H1 (cell line): Measurements from ENCODE around the gene STXBP5L. TPM values are rescaled to one million over a fixed set of nuclear protein-coding genes. Genes with fewer than 3 reads are reported as not detected.

ENCODE experiments used
- BACH1 ChIP-seq: IDR thresholded peaks from 2 replicates; pipeline ENCODE4 v1.6.1; 2012; ENCODE audit warnings: low read length, improper control_type of control experiment
- CBX5 ChIP-seq: fragments of 300-800, 300-1000 bp; sonication (generic); IDR thresholded peaks from 2 replicates; pipeline ENCODE4 v1.7.1; 2016; ENCODE audit warnings: antibody characterized with exemption, low read length, low read depth
- CBX8 ChIP-seq: fragments of 300-800, 300-1000 bp; sonication (generic); IDR thresholded peaks from 2 replicates; pipeline ENCODE4 v1.7.1; 2016; ENCODE audit warnings: low read depth, low read length, borderline replicate concordance
- CEBPB ChIP-seq: IDR thresholded peaks from 2 replicates; pipeline ENCODE4 v1.6.1; 2012; ENCODE audit warnings: low read depth, low read length
- CREB1 ChIP-seq: IDR thresholded peaks from 2 replicates; pipeline ENCODE4 v1.6.1; 2012; ENCODE audit warnings: inconsistent platforms
- EZH2 ChIP-seq: fragments of 200-600 bp; sonication (generic); IDR thresholded peaks from 2 replicates; pipeline ENCODE4 v1.7.1; 2012; ENCODE audit warnings: low read depth, mild to moderate bottlenecking, moderate library complexity, low read length, inconsistent platforms; ENCODE audit not compliant: severe bottlenecking
- GABPA ChIP-seq: IDR thresholded peaks from 2 replicates; pipeline ENCODE4 v1.6.1; 2011; ENCODE audit warnings: mild to moderate bottlenecking, low read length, moderate library complexity, borderline replicate concordance; ENCODE audit not compliant: insufficient read depth
- GTF2F1 ChIP-seq: IDR thresholded peaks from 2 replicates; pipeline ENCODE4 v1.6.1; 2012; ENCODE audit warnings: low read depth, low read length, improper control_type of control experiment, borderline replicate concordance
- HDAC6 ChIP-seq: IDR thresholded peaks from one replicate; pipeline ENCODE4 v1.7.1; 2012; ENCODE audit warnings: low read depth, mild to moderate bottlenecking, inconsistent platforms, low read length, moderate library complexity
- JUN ChIP-seq: IDR thresholded peaks from 2 replicates; pipeline ENCODE4 v1.6.1; 2011; ENCODE audit warnings: low read depth, mild to moderate bottlenecking, improper control_type of control experiment, low read length
- KDM5A ChIP-seq: fragments of 200-600 bp; IDR thresholded peaks from 2 replicates; pipeline ENCODE4 v1.7.1; 2012; ENCODE audit warnings: mild to moderate bottlenecking, low read length, inconsistent platforms, mixed read lengths
- NRF1 ChIP-seq: IDR thresholded peaks from 2 replicates; pipeline ENCODE4 v1.6.1; 2011; ENCODE audit warnings: mild to moderate bottlenecking, low read depth, low read length, improper control_type of control experiment
- RAD21 ChIP-seq, 2 experiments: IDR thresholded peaks in 1 of 2; conservative IDR thresholded peaks in 1 of 2; 2 replicates each; pipeline ENCODE4 v1.6.1; 2011; ENCODE audit warnings: low read depth in 2 of 2, low read length in 2 of 2, improper control_type of control experiment in 1 of 2, inconsistent platforms in 1 of 2, mild to moderate bottlenecking in 1 of 2, moderate library complexity in 1 of 2
- RFX5 ChIP-seq: IDR thresholded peaks from 2 replicates; pipeline ENCODE4 v1.6.1; 2011; ENCODE audit warnings: low read depth, low read length, improper control_type of control experiment, borderline replicate concordance
- RXRA ChIP-seq: IDR thresholded peaks from 2 replicates; pipeline ENCODE4 v1.6.1; 2011; ENCODE audit warnings: low read depth, mild to moderate bottlenecking, low read length, moderate library complexity; ENCODE audit not compliant: insufficient read depth
- SIN3A ChIP-seq, 2 experiments: IDR thresholded peaks in 1 of 2; conservative IDR thresholded peaks in 1 of 2; 2 replicates each; pipeline ENCODE4 v1.6.1; 2011 to 2012; ENCODE audit warnings: low read length in 2 of 2, improper control_type of control experiment in 1 of 2, low read depth in 1 of 2, mild to moderate bottlenecking in 1 of 2
- SP2 ChIP-seq: IDR thresholded peaks from 2 replicates; pipeline ENCODE4 v1.6.1; 2012; ENCODE audit warnings: mild to moderate bottlenecking, low read length, inconsistent platforms
- TAF1 ChIP-seq: IDR thresholded peaks from 2 replicates; pipeline ENCODE4 v1.6.1; 2011; ENCODE audit warnings: mild to moderate bottlenecking, low read depth, low read length
- TAF7 ChIP-seq: optimal IDR thresholded peaks from 2 replicates; pipeline ENCODE3; 2011; ENCODE audit warnings: low read depth, mild to moderate bottlenecking, inconsistent platforms, low read length, moderate library complexity, borderline replicate concordance
- polyA plus RNA-seq, 7 experiments: library from polyadenylated mRNA; depleted of rRNA in 3 of 7; stranded (reverse) in 5 of 7; unstranded in 2 of 7; fragments of >200 nt in 5 of 7; fragments of 200-250 nt in 2 of 7; gene quantifications; 1 replicate in 5 of 7; 2 replicates in 1 of 7; 4 replicates in 1 of 7; pipeline versions ENCODE4 v1.2.1 to v1.2.3, GENCODE V29; 2011 to 2013; ENCODE audit warnings: missing spikeins in 2 of 7, mixed read lengths in 2 of 7
- total RNA-seq: library from RNA; stranded (reverse); fragmentation: NEBNext Ultra II Directional; extraction: Animal tissue kit (Norgen Biotek cat#: 25700); gene quantifications from 2 replicates; pipeline ENCODE4 v1.2.1, GENCODE V29; 2021

STXBP5L gene
- total and polyA plus RNA-seq, 2 of the 8 experiments (the other 6 are each of a cell fraction or from before 2014, with no cell fraction given): 2.0 to 6.0 TPM

GRCh38 chr3:120908030-120908794, at the start of gene STXBP5L (continued):
- TF ChIP-seq SP2: no peak
- TF ChIP-seq HDAC6: no peak
- TF ChIP-seq RAD21 (IDR thresholded peaks at IDR 0.05 in 1 of 2, conservative IDR thresholded peaks at IDR 0.05 in 1 of 2; ENCODE audit: low read depth in 2 of 2, low read length in 2 of 2): peak in 1 of 2 experiments; percentile 25; a peak in 2 of 4 replicates
- TF ChIP-seq KDM5A: no peak
- no peak for TF ChIP-seq CEBPB
- TF ChIP-seq CREB1: peak; percentile 70
- TF ChIP-seq CBX5: no peak
- TF ChIP-seq BACH1: no peak
- TF ChIP-seq TAF1: peak; percentile 79
- no peak for TF ChIP-seq RXRA
- no peak for TF ChIP-seq CBX8
- TF ChIP-seq TAF7: peak; percentile 55
- no peak for TF ChIP-seq RFX5
- TF ChIP-seq EZH2: peak; percentile 7
- no peak for TF ChIP-seq JUN
- TF ChIP-seq SIN3A (conservative IDR thresholded peaks at IDR 0.05 in 1 of 2, IDR thresholded peaks at IDR 0.05 in 1 of 2; ENCODE audit: low read depth in 1 of 2, low read length in 2 of 2): peak; percentile 58 to 97; a peak in 3 of 4 replicates
- 0 out of 2 replicates have a peak, but pooled peaks have one; percentile 23 for TF ChIP-seq GTF2F1
- no peak for TF ChIP-seq GABPA
- no peak for TF ChIP-seq NRF1
